ENCODE measurements around the gene RASGRP3.

GRCh38 chr2:33430077-33430476 lies 46.4 kb upstream of the RASGRP3 start:
- TF ChIP-seq CTCF (IDR thresholded peaks at IDR 0.05) (no peak), ZFX (IDR thresholded peaks at IDR 0.05; ENCODE audit: borderline replicate concordance) (no peak)
